Measurements from ENCODE around the gene ZIC2.
"Not testable (repeated sequence)": the region's sequence is repeated elsewhere in the genome, so short reads cannot be mapped to it uniquely, and the experiment has no call there.

ZIC2 gene

GRCh38 chr13:100014621-100015020, 33.0 kb downstream of the ZIC2 start:
- DNase-seq (ENCODE audit: low read depth in 2 of 2), result no peak

- no peak for DNase-seq (ENCODE audit: low read depth in 2 of 2)
Observed at GRCh38 chr13:100019780-100020356, 38.3 kb downstream of the ZIC2 start.

GRCh38 chr13:100022798-100023197, 41.2 kb downstream of the ZIC2 start:
- no peak for DNase-seq (ENCODE audit: low read depth in 2 of 2)

- no peak for DNase-seq (ENCODE audit: low read depth in 2 of 2)
Observed at GRCh38 chr13:100024023-100024422, 42.4 kb downstream of the ZIC2 start.

GRCh38 chr13:100029933-100030332, 48.3 kb downstream of the ZIC2 start:
- DNase-seq (ENCODE audit: low read depth in 2 of 2), result no peak

GRCh38 chr13:100032642-100033041, 51.1 kb downstream of the ZIC2 start:
- DNase-seq (ENCODE audit: low read depth in 2 of 2), result not testable (repeated sequence)

- no peak for DNase-seq (ENCODE audit: low read depth in 2 of 2)
Observed at GRCh38 chr13:100035936-100036335, 54.4 kb downstream of the ZIC2 start.

All from activated CD8-positive, alpha-beta memory T cell treated with anti-CD3 and anti-CD28 coated beads for 4 hours (primary cell).